Measurements from ENCODE around the gene CD320. TPM values are rescaled to one million over a fixed set of nuclear protein-coding genes. Genes with fewer than 3 reads are reported as not detected.

The CD320 gene
- 16.5 TPM for polyA plus RNA-seq (2013, experiment 1 of 2)
- 16.4 TPM for polyA plus RNA-seq (2013, experiment 2 of 2)

GRCh38 chr19:8307965-8308866 is at the start of gene CD320:
CD320 (minus strand) TSS chr19:8308358; CDS start chr19:8308290, 68 bp downstream.
- peak within 1 kb of the TSS; percentile 42 for H4K8ac ChIP-seq (ENCODE audit: low read length)
- H3K23ac ChIP-seq (ENCODE audit: low read length in 2 of 2), result peak within 1 kb of the TSS in 1 of 2 experiments; percentile 20
- H2BK15ac ChIP-seq (ENCODE audit: low read depth, poor library complexity, severe bottlenecking), result no peak within 1 kb of the TSS
- DNase-seq, result peak; percentile 92
- H3K18ac ChIP-seq (ENCODE audit: low read depth in 1 of 2, low read length in 2 of 2), result peak within 1 kb of the TSS in 1 of 2 experiments; percentile 49
- H3K4me3 ChIP-seq (ENCODE audit: insufficient read depth in 1 of 2, low read depth in 1 of 2, low read length in 2 of 2), result peak within 1 kb of the TSS; percentile 65 to 82
- H3K36me3 ChIP-seq (ENCODE audit: control insufficient read depth in 1 of 2, insufficient read depth in 2 of 2, low read depth in 1 of 2, low read length in 2 of 2), result peaks cover 33 to 61% of the 10 kb centered on the region in 2 experiments
- peak within 1 kb of the TSS in 1 of 2 experiments; percentile 29 for H3K14ac ChIP-seq (ENCODE audit: low read length in 2 of 2)
- H3K4ac ChIP-seq (ENCODE audit: low read depth in 1 of 2, low read length in 2 of 2), result peak within 1 kb of the TSS in 1 of 2 experiments; percentile 27
- no peak within 1 kb of the TSS for H2BK120ac ChIP-seq (ENCODE audit: low read depth, low read length)
- WGBS, result under 1% methylated on average over 48 of the region's 63 CpGs
- H2AK5ac ChIP-seq (ENCODE audit: low read length, severe bottlenecking), result no peak within 1 kb of the TSS
- no peak within 1 kb of the TSS for H2BK5ac ChIP-seq (ENCODE audit: low read depth, low read length, poor library complexity, severe bottlenecking)
- H3K79me1 ChIP-seq (replicated peaks; ENCODE audit: low read length, poor library complexity, severe bottlenecking), result peaks cover 14% of the 10 kb centered on the region
- peak within 1 kb of the TSS; percentile 69 for H3K9ac ChIP-seq (ENCODE audit: low read length)
- no peak within 1 kb of the TSS for H4K91ac ChIP-seq (ENCODE audit: low read length)
- H2BK12ac ChIP-seq (ENCODE audit: low read length in 2 of 2), result no peak within 1 kb of the TSS
- H3K4me1 ChIP-seq (ENCODE audit: control insufficient read depth, insufficient read depth, low read depth, low read length), result peaks cover 21% of the 10 kb centered on the region
- H3K4me2 ChIP-seq (ENCODE audit: low read length, poor library complexity, severe bottlenecking), result peak within 1 kb of the TSS; percentile 79
- H2AFZ ChIP-seq (ENCODE audit: low read depth, low read length), result peak within 1 kb of the TSS; percentile 74
- H3K27ac ChIP-seq (ENCODE audit: low read length, poor library complexity, severe bottlenecking), result no peak within 1 kb of the TSS
- H3K9me3 ChIP-seq (ENCODE audit: control insufficient read depth, low read length), result no peaks in the 10 kb centered on the region
- H3K27me3 ChIP-seq (ENCODE audit: control insufficient read depth in 1 of 2, insufficient read depth in 1 of 2, low read length in 2 of 2), result no peaks in the 10 kb centered on the region

DNA sequence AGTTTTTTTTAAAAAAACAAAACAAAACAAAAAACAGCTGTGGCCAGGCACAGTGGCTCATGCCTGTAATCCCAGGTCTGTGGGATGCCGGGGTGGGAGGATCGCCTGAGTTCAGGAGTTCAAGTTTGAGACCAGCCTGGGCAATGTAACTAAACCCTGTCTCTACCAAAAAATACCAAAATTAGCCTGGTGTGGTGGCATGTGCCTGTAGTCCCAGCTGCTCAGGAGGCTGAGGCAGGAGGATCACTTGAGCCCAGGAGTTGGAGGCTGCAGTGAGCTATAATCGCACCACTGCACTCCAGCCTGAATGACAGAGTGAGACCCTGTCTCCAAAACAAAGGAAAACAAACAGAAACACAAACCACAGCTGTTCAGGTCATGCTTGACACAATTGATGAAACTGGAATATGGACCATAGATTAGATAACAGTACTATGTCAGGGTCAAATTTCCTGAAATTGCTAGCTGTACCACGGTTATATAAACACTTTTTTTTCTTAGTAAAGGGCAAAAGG is 48.9 kb upstream of the CD320 start:
- Histone ChIP-seq H2AK5ac (ENCODE audit: low read length, severe bottlenecking) (no peak overlapping the region), H2BK15ac (ENCODE audit: low read depth, poor library complexity, severe bottlenecking) (peak overlapping the region; percentile 3), H2BK12ac (ENCODE audit: low read length in 2 of 2) (peak overlapping the region in 1 of 2 experiments; percentile 49), H2AFZ (ENCODE audit: low read depth, low read length) (no peak overlapping the region), H3K9ac (ENCODE audit: low read length) (no peak overlapping the region), H3K9me3 (ENCODE audit: control insufficient read depth, low read length) (no peaks in the 10 kb centered on the region), H3K4me3 (ENCODE audit: insufficient read depth in 1 of 2, low read depth in 1 of 2, low read length in 2 of 2) (no peak overlapping the region), H4K91ac (ENCODE audit: low read length) (no peak overlapping the region), H3K23ac (ENCODE audit: low read length in 2 of 2) (no peak overlapping the region), H3K27me3 (ENCODE audit: control insufficient read depth in 1 of 2, insufficient read depth in 1 of 2, low read length in 2 of 2) (no peaks in the 10 kb centered on the region), H3K4me1 (ENCODE audit: control insufficient read depth, insufficient read depth, low read depth, low read length) (peaks cover 19% of the 10 kb centered on the region), H3K27ac (ENCODE audit: low read length, poor library complexity, severe bottlenecking) (peak overlapping the region; percentile 30), H3K18ac (ENCODE audit: low read depth in 1 of 2, low read length in 2 of 2) (peak overlapping the region in 1 of 2 experiments; percentile 28), H3K79me1 (replicated peaks; ENCODE audit: low read length, poor library complexity, severe bottlenecking) (no peaks in the 10 kb centered on the region), H3K14ac (ENCODE audit: low read length in 2 of 2) (no peak overlapping the region), H3K4me2 (ENCODE audit: low read length, poor library complexity, severe bottlenecking) (no peak overlapping the region), H3K36me3 (ENCODE audit: control insufficient read depth in 1 of 2, insufficient read depth in 2 of 2, low read depth in 1 of 2, low read length in 2 of 2) (no peaks in the 10 kb centered on the region), H4K8ac (ENCODE audit: low read length) (no peak overlapping the region), H3K4ac (ENCODE audit: low read depth in 1 of 2, low read length in 2 of 2) (peak overlapping the region in 1 of 2 experiments; percentile 68), H2BK120ac (ENCODE audit: low read depth, low read length) (peak overlapping the region; percentile 42), H2BK5ac (ENCODE audit: low read depth, low read length, poor library complexity, severe bottlenecking) (peak overlapping the region; percentile 36)
- WGBS, result 68% methylated on average over 3 of the region's 4 CpGs
- DNase-seq, result peak; percentile 70

GRCh38 chr19:8355631-8356402 is 47.7 kb upstream of the CD320 start:
- Histone ChIP-seq H2BK120ac (ENCODE audit: low read depth, low read length) (no peak overlapping the region), H3K4ac (ENCODE audit: low read depth in 1 of 2, low read length in 2 of 2) (peak overlapping the region; percentile 54 to 85)

More at GRCh38 chr19:8355631-8356402, 47.7 kb upstream of the CD320 start:
- WGBS, result 43% methylated on average over 6 of the region's 6 CpGs
- Histone ChIP-seq H3K14ac (ENCODE audit: low read length in 2 of 2) (peak overlapping the region in 1 of 2 experiments; percentile 11), H4K8ac (ENCODE audit: low read length) (peak overlapping the region; percentile 89), H3K9ac (ENCODE audit: low read length) (peak overlapping the region; percentile 28), H3K9me3 (ENCODE audit: control insufficient read depth, low read length) (no peaks in the 10 kb centered on the region), H3K18ac (ENCODE audit: low read depth in 1 of 2, low read length in 2 of 2) (peak overlapping the region; percentile 14 to 88), H3K4me3 (ENCODE audit: insufficient read depth in 1 of 2, low read depth in 1 of 2, low read length in 2 of 2) (peak overlapping the region in 1 of 2 experiments; percentile 11), H3K4me2 (ENCODE audit: low read length, poor library complexity, severe bottlenecking) (no peak overlapping the region), H4K91ac (ENCODE audit: low read length) (peak overlapping the region; percentile 92), H3K27me3 (ENCODE audit: control insufficient read depth in 1 of 2, insufficient read depth in 1 of 2, low read length in 2 of 2) (no peaks in the 10 kb centered on the region), H2BK5ac (ENCODE audit: low read depth, low read length, poor library complexity, severe bottlenecking) (peak overlapping the region; percentile 46), H3K4me1 (ENCODE audit: control insufficient read depth, insufficient read depth, low read depth, low read length) (peaks cover 16% of the 10 kb centered on the region), H3K36me3 (ENCODE audit: control insufficient read depth in 1 of 2, insufficient read depth in 2 of 2, low read depth in 1 of 2, low read length in 2 of 2) (no peaks in the 10 kb centered on the region), H3K23ac (ENCODE audit: low read length in 2 of 2) (no peak overlapping the region), H2BK12ac (ENCODE audit: low read length in 2 of 2) (peak overlapping the region; percentile 79 to 99), H3K27ac (ENCODE audit: low read length, poor library complexity, severe bottlenecking) (peak overlapping the region; percentile 91), H2AK5ac (ENCODE audit: low read length, severe bottlenecking) (peak overlapping the region; percentile 63), H2BK15ac (ENCODE audit: low read depth, poor library complexity, severe bottlenecking) (peak overlapping the region; percentile 49), H2AFZ (ENCODE audit: low read depth, low read length) (no peak overlapping the region), H3K79me1 (replicated peaks; ENCODE audit: low read length, poor library complexity, severe bottlenecking) (no peaks in the 10 kb centered on the region)
- peak; percentile 100 for DNase-seq
